ENCODE measurements around the gene NEK6.

The NEK6 gene

DNA sequence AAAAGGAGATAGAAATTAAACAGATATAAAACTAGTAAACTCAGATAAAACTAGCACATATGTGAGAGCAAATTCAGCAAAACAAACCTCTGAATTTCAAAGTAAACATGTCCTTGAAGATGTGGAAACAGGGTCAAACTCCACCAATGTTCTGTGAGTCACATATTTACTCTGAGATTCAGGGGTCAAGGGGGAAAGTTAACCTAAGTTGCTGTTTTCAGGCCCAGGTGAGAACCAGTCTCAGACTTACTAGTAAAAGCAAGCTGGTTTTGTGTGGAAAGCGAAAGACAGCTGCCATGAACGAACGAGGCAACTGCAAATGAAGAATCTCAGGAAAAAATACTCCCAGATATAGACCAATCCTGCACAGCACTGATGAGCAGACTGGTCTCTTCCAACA is 128.5 kb downstream of the NEK6 start:
- no peak for DNase-seq

DNA sequence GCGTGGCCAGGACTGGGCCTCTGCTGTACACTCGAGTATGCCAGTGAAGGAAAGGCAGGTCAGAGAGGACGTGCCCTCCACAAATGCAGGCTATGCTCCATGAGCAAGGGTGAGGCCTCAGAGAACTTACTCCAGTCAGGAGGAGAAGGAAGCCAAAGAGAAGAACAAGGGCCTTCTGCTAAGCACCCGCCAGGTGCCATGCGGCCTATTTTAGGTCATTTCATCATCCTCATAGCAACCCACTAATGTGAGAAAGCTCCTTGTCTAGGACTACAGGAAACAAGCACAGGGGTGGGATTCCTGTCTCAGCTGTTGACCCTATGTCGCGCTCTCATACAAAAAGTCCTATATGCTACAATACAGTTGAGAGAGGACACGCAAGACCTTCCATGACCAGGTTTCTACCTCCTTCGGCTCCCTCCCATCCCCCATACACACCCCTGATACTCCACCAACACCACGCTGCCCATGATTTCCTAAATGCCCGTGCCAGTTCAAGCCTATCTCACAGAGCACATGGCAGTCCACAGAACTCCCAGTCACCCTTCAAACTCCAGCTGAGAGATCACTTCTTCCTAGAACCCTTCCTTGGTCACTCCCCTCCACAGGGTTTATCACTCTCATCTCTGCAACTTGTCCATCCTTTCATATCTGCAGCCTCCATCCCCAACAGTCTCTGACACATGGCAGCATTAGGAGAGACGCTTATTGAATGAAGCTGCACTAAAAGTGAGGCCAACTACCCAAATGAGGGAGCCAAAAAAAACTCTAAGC is 130.7 kb downstream of the NEK6 start:
- DNase-seq, result no peak

DNA sequence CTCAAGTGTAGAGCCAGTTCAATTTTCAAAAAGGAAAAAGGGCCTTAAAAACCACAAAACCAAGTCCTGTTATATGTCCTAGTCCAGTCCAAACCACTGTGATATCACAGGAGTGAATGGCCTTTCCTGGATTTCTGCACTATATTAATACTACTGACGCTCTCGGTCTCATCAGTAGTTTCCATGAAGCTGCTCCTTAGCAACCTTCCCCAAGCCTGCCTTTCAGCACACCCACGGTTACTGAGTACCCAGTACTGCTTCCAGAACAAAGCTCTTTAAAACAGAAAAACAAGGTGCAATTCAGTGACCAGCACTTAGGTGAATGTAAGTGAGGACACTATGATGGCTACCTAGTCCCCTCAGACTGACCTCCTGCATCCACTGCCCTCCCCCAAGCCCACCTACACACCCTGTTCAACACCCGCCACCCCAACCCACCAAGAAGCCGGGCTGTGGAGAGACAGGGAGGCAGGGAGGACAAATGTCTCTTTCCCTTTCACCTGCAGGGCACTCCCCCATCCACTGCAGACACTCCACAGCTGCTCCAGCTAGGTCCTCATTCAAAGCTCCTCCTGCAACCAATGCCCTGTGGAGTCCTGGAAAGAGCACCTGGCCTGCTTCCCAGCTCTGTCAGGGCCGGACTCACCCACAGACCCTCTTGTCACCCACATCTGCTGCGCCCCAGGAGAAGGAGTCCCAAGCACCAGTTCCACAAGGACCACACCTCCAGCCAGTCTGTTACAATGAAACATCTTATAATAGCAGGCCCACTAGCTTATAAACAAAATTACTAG is 131.6 kb downstream of the NEK6 start:
- no peak for DNase-seq

DNA sequence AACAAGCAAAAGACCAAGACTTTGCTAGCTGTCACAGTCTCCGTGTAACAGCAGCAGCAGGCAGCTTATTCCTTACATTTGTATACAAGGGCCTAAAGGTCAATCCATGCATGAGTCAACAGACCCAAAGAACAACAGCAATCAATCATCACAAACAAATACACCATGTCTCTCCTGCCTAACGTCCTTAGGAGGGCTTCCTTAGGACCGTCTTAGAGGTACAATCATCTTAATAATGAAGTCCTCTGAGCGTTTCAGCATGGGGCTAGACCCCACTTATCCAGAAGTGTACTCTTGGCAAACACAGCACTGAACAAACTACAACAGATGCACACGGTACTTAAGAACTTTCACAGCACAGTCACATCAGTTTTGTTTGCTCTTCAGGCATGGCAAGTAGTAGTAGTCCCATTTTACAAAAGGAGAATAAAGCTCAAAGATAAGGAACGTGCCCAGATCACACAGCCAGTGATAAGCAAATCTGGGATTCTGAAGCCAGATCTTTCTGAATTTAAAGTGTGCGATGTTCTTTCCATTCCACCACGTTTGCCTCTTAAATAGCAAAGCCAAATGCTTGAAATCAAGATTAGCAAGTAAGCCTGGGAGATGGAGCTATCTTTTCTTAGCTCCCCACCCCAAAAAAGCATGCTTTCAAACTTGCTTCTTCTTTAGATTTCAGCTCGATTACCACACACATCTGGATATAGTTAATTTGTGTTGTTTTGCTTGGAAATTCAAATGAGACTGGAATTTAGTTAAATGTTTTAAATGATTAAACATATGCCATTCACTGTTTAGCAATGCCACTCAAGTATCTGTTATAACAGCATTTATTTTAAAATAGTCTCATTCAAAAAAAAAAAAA is 133.3 kb downstream of the NEK6 start:
- no peak for DNase-seq

DNA sequence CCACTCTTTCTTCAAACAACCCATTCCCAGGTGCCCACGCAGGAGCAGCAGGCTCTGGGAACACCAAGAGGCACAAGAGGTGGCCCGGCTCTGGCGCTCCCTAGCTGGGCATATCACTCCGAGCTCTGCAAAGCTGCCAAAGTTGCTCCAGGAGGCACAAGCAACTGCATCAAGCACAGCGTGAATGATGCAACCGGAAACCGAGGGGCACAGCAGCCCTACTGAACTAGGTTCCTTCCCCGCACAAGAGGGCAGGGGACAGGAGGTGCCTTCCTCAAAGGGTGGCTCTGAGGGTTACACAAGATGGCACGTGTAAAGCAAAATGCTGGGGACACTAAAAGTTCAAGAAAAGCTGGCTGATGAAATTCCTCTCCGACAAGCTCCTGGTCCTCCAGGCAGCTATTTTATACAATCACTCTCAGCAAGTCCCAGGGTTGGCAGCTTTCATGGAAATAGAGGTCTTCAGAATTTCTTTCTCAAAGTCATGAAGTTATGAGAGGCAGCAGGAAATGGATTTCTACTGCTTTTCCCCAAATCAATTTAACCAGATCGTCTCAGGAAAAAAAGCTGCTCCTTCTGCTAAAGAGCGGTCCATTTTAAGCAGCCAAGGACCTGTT is 134.6 kb downstream of the NEK6 start:
- DNase-seq, result no peak

DNA sequence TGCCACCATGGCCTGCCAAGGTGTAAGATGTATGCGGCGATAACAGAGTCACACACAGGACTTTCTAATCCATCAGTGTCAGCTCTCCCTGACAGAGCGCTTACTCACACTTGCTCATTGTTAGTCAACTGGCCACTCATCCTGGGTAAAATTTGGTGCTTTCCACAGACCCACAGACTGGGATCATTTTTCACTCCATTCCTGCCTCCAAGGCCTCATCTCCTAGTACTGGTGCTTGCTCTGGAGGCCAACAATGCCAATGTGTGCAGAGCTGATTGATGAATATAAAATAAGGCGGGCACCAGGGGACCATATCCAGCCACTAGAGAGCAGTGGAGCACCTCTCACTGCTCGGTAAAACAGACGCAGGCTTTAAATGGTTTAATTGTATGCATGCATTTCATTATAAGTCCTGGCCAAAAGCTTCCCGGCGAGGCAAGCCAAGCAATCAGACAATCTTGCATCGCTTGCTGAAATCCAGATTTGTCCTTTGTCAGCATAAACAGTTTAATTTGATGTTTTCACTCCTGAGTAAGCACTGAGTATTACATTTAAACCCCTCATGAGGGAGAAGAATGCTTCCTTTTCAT is 135.2 kb downstream of the NEK6 start:
- DNase-seq, result peak; percentile 48

DNA sequence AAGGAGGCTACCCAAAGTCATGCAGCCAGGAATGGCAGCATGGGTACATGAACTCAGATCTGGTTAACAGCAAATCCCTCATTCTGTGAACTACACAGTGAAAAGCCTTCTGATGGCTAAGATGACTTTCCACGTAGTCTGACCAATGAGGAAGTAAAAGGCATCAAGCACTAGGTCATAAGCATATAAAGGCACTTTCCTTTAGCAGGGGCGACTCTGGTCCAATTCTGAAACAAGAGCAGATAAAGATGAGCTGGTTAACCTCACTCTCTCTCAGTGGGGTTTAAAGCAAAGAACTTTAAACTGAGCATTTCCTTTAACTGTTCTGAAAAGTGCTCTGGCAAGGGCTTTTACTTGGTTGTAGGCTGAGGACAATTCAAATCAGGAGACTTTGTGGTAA is 136.4 kb downstream of the NEK6 start:
- DNase-seq, result no peak

DNA sequence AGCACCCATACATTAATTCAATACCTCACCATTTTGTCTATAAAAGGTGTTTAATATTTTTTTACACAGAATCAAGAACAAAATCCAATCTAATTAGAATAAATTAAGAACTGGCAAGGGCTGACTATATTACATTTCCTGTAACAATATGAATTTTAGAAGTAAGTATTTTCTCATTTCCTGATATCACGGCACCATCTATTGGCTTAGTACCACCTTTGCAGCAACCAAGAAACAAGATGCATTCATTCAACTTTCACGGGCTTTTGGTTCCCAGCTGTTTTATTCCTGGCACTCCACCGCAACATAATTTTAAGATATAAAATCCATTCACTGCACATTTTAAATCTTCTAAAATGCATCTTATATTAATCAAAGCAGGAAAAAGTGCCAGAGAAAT is 136.8 kb downstream of the NEK6 start:
- no peak for DNase-seq

DNA sequence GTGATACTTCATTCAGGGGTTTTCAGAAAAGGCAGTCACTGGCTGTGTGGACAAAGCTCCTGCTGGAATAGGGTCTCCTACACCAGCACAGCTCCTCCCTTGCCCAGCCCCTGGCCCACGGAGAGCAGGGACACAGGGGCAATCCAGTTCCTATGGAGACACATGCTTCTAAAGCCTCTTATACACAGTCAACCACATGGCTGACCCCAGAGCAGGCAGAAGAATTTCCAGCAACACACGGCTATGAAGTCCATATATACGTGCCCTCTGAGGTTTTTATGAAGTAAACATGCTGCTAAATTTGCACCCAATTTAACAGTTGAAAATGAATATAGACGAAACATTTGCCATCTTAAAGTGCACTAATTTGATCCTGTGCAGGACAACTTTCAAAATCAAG is 138.1 kb downstream of the NEK6 start:
- no peak for DNase-seq

DNA sequence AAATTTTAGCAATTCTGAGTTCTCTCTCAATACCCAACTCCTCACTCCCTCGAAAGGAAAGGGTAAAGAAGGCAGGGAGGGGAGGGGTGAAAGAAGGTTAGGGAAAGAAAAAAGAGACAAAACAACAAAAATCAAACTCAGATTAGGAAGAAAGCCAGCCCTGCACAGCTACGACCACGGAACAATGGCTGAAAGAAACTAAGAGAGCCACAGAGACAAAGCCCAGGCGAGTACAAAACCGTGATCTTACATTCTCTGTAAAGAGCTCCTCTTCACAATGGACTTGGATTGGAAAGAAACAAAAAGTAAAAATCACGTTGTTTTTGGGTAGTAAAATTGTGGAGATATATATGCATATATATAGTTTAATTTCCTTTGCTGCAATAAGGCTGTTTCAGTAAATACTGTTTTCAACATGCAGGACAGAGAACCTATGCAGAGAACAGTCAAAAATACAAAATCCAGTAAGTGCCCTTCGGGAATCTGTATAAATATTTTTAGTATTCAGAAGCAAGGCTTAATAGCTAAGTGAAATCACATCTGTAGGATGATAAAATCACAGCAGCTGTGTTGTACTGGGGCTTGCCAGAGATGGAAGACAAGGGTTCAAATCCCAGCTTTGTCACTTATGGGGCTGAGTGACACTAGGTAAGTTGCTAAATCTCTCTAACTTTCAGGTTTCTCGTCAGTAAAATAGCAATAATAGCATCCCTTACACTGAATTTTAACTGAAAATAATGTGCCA is 140.6 kb downstream of the NEK6 start:
- DNase-seq, result no peak

DNA sequence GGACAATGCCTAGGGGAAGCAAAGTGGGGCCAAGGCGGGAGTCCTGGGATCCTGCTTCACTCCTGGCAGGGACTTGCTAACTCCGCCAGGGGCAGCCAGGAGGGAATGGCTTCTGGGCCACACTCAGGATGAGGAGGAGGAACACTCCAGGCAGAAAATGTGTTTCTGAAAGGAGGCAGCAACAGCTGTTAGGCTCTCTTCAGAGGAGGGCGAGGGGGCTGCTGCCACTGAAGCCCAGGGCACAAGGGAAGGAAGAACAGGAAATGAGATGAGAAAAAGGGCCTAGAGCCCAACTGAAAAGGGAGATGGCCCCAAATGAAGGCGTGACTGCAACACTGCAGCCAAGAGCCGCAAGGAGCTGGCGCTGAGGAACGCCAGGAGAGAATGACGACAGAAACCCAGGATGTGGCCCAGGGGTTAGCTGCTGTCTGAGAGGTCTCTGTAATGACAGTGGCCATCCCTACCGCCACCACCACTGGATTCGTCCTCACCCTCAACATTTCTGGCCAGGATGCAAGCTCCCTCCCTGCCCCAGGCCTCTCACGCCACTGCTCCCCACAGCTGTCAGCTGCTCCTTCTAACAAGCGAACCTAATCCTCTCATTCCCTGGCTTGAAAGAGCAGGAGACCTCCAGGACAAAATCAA is 141.7 kb downstream of the NEK6 start:
- DNase-seq, result no peak

DNA sequence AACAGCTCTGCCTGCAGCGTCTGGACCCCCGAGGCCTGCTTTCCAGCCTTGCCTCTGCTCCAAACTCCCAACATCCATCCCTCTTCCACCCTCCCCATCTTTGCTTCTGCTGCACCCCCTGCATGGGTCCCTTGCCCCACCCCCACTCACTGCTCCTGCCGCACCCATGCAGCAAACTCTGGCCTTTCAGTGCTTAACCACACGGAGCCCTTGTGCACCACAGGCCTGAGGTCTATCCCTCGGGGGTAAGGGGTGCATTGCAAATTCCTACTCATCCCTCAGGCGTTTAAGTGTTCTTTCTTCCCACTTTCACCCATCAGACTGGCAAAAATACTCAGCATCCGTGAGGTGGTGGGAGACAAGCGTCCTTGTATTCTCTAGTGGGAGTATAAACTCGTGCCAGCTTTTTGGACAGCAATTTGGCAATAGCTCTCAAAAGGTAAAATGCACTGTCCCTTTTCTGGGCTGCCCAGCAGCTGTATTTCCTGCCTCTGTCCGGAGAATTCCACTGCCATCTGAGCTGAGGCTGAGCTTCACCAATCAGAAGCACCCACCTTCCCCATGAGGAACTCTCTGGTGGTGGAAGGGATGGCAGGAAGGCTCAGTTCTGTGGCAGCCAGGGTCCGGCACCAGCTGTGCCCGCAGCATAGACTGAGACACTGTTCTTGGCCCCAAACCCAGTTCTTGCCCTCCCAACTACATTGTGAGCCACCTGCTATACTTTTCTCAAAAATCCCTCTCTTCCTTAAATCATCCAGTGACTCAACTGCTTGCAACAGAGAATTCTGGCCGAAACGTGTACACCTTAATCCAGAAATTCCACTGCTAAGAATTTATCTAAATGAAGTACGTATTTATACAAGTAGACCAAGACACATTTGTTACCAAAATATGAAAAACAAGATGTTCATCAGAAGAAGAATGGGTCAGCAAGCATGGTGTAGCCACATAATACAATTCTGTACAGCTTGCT is 142.5 kb downstream of the NEK6 start:
- DNase-seq, result no peak
